ENCODE data around the gene PCTP.

DNA sequence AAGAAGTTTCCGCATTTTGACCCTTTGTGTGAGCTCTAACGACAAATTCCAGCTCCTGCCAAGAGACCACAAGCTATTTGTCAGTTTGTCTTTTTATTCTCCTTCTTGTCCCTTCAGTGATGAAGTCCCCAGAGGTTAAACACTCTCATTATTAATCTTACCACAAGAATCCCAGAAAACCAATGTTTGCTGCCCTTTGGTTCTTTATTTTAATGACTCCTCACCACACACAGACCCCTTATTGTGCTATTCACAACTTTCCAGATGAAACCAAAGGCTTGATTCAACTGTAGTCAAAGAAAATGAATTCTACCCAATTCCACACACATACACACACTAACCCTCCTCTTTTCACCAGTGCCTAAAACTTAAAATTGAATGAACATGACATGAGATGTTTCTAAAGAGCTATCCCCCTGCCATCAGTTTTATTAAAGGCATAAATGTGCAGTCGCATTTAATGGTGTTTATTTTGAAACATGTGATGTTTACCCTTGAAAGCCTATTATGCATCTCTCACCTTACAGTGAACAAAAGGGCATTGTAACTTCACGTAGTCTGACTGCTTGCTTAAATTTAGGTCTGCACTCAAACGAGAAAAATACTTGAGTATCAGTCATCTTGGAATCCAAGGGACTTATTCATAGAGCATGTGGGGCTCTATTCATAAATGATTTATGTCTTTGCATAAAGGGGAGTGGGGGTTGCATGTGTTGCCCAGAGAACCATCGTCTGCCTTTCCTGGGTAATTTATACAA, 44.1 kb downstream of the PCTP start:
- TF ChIP-seq, protein P1, sequence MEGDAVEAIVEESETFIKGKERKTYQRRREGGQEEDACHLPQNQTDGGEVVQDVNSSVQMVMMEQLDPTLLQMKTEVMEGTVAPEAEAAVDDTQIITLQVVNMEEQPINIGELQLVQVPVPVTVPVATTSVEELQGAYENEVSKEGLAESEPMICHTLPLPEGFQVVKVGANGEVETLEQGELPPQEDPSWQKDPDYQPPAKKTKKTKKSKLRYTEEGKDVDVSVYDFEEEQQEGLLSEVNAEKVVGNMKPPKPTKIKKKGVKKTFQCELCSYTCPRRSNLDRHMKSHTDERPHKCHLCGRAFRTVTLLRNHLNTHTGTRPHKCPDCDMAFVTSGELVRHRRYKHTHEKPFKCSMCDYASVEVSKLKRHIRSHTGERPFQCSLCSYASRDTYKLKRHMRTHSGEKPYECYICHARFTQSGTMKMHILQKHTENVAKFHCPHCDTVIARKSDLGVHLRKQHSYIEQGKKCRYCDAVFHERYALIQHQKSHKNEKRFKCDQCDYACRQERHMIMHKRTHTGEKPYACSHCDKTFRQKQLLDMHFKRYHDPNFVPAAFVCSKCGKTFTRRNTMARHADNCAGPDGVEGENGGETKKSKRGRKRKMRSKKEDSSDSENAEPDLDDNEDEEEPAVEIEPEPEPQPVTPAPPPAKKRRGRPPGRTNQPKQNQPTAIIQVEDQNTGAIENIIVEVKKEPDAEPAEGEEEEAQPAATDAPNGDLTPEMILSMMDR (IDR thresholded peaks at IDR 0.05) = no peak
- TF ChIP-seq POLR2A (IDR thresholded peaks at IDR 0.05) = no peak
- TF ChIP-seq POLR2AphosphoS5 (IDR thresholded peaks at IDR 0.05) = no peak
- no peak for TF ChIP-seq EP300 (IDR thresholded peaks at IDR 0.05)

Measured in upper lobe of left lung (tissue), 4 donors.